ENCODE data around the gene SUDS3.
A peak's percentile ranks its signal among the peaks of the same experiment; 100 is the strongest.
"Not testable (repeated sequence)": the region's sequence is repeated elsewhere in the genome, so short reads cannot be mapped to it uniquely, and the experiment has no call there.

The SUDS3 gene

GRCh38 chr12:118398524-118398923 lies 22.2 kb downstream of the SUDS3 start:
- peak in 1 of 2 experiments; percentile 59 for DNase-seq

- DNase-seq: peak; percentile 92 to 94
Observed at GRCh38 chr12:118398940-118399339, 22.6 kb downstream of the SUDS3 start.

DNA sequence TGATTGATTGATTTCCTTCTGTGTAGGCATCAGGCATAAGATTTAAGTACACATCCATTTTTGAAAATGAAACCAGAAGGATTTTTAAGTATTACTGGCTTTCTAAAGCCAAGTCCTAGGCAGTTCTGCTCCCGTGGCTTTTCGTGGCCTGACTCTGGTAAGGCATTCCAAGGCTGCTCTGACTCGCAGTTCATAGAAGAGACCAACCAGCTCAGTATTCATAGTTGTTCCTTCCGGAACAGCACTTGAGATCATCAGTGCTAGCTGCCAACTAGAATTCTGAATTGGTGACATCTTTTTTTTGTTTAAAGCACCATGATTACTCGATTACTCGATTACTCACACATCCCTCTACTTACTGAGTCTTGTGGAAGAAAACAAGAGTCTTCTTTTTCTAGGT lies 25.9 kb downstream of the SUDS3 start:
- no peak for DNase-seq

- peak; percentile 69 to 89 for DNase-seq
Observed at GRCh38 chr12:118404876-118405521, 28.6 kb downstream of the SUDS3 start.

- DNase-seq: not testable (repeated sequence)
Observed at GRCh38 chr12:118408241-118408640, 31.9 kb downstream of the SUDS3 start.

DNA sequence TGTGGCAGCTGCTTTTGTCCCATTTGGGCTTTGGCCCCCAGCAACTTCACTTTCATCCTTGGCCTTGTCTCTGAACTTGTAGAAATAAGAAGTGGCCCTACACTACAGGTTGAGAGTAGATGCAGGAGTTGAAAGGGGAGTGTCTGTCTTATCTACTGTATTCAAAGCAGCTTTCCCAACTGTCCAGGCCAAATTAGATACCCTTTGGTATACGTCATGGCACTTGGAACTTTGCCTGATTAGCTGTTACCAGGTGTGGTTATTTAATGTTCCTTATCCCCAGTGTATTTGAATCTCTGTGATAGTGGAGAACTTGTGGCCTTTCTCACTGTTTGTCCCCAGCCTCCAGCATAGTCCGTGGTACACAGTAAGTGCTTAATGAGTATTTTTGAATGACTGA lies 33.5 kb downstream of the SUDS3 start:
- DNase-seq: no peak

GRCh38 chr12:118417942-118418341 lies 41.6 kb downstream of the SUDS3 start:
- no peak for DNase-seq

DNA sequence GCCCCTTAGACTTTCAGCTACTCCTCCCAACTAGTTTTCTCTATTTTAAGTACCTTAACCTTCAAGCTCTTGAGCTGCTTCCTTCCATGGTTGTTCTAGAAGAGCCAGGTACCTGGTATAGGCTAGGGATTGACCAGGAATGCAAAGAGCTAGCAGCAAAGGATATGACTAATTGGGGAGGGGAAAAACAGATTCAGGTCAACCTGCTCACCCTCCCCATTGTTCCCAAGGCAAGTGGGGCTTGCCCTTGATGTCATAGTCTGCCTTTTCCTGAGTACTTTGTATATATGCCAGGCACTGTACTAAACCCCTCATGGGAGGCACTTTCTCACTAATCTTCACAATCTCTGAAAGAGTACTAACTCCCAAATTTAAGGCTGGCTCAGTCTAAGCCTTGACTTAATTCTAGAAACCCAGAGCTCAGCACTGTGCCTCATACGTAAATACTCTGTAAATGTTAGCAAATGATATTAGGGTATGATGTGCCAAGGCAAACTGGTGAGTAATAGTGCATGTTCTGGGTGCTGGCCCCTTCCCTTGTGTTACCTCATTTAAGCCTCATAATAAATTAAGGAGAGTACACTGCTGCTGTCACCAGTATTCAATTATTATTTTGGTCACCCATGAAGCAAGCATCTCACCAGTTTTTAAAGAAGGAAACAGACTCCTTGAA lies 42.2 kb downstream of the SUDS3 start:
- DNase-seq: no peak

GRCh38 chr12:118420673-118421072 lies 44.3 kb downstream of the SUDS3 start:
- no peak for DNase-seq

GRCh38 chr12:118424884-118425283 lies 48.5 kb downstream of the SUDS3 start:
- no peak for DNase-seq

DNA sequence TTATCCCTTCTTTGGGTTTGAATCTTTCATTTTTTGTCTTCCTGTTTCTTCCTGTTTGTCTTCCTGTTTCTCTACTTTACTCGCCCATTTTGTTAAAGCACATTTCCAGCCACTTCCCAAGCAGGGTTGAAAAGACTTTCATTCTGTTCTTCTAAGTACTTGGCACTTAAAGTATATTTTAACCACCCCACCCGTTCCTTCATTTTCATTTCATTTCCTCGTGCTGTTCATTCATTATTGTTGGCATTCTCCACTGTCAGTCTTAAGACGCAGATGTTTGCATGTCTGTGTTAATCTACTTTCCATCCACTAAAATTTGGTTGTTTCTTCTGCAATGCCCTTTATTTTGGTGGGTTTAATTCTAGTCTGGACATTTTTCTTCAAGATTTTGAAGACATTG lies 49.0 kb downstream of the SUDS3 start:
- DNase-seq: no peak

DNA sequence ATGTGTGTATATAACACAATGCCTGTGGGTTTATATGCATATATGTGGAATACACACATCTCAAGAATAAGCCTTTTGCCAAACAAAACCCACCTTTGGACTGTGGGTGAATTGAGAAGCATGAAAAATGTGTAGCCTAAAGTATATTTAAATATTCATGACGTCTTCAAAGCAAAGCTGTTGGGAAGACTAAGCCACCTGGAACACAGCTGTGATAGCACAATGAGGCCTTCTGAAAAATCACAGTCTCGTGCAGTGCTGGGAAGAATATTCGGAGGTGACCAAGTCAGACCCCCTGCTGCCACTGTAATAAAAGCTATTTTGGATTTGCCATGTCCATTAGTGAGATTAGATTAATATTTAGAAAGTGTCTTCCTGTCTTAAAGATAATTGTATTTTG lies 51.5 kb downstream of the SUDS3 start:
- DNase-seq: no peak

GRCh38 chr12:118428643-118429042 lies 52.3 kb downstream of the SUDS3 start:
- no peak for DNase-seq

DNA sequence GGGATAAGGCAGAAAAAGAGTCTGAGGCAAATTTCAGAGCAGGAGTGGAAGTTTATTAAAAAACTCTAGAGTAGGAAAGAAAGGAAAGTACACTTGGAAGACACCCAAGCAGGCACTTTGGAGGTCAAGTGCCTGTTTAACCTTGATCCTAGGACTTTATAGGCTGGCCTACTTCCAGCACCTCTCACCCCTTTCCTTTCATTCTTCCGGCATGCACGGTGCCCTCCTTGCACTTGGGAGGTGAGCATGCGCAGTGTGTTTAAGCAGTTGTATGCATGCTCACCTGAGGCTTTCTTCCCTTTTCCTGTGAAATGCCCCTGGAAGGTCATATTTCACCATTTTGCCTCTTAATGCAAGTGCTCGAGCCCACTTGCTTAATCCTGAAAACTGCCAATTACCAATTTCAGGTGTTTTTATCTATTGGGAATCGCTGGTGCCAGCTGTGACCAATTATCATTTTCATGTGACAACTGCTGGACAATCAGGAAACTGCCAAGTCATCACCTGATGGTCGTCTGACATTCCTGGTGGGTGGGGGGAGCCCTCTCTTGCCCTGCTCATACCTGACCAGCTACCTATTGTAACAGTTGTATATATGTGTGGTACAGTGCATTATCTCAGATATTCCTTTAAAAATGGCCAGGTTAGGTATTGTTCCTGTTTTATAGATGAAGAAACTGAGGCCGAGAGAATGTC lies 53.5 kb downstream of the SUDS3 start:
- DNase-seq: no peak

DNA sequence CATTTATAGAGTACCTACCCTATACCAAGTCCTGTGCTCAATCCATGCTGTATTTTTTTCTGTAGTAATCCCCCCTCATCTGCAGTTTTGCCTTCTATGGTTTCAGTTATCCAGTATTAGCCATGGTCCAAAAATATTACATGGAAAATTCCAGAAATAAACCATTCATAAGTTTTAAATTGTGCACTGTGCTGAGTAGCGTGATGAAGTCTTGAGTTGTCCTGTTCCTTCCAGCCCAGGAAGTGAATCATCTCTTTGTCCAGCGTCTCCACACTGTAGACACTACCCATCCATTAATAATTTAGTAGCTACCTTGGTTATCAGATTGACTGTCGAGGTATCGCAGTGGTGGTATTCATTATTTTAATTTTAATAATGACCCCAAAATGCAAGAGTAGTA lies 54.2 kb downstream of the SUDS3 start:
- no peak for DNase-seq

GRCh38 chr12:118432812-118433545 lies 56.6 kb downstream of the SUDS3 start:
- DNase-seq: no peak

- DNase-seq: no peak
Observed at GRCh38 chr12:118436002-118436730, 59.8 kb downstream of the SUDS3 start.

- DNase-seq: no peak
Observed at GRCh38 chr12:118436986-118437385, 60.6 kb downstream of the SUDS3 start.

GRCh38 chr12:118439068-118439467 lies 62.7 kb downstream of the SUDS3 start:
- no peak for DNase-seq

GRCh38 chr12:118446247-118446646 lies 69.9 kb downstream of the SUDS3 start:
- DNase-seq: no peak

GRCh38 chr12:118447181-118447580 lies 70.8 kb downstream of the SUDS3 start:
- no peak for DNase-seq

- no peak for DNase-seq
Observed at GRCh38 chr12:118448341-118448740, 72.0 kb downstream of the SUDS3 start.

DNA sequence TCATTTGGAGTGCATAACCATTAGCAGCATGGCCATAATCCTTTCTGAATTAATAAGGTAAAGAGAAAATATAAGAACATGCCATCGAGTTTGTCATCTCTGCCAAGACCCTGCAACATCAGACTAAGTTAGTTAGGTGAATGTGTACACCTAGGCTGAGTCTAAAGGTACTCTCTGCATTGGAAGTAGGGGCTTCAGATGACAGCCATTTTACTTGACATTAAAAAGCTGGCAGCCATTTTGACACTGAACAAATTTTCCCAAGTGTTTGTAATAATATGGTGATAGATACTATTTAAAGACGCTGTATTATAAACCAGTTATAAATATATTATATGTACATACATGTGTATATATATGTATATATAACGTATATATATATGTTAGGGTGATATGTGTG lies 79.0 kb downstream of the SUDS3 start:
- DNase-seq: no peak
